ENCODE data around the gene DGCR2. TPM values are rescaled to one million over a fixed set of nuclear protein-coding genes. Genes with fewer than 3 reads are reported as not detected.

DGCR2 gene
- total and polyA plus RNA-seq, 10 of the 15 experiments (the other 5 are each of a cell fraction or from before 2014, with no cell fraction given) = 0.19 to 28.4 (median 16.0) TPM

DNA sequence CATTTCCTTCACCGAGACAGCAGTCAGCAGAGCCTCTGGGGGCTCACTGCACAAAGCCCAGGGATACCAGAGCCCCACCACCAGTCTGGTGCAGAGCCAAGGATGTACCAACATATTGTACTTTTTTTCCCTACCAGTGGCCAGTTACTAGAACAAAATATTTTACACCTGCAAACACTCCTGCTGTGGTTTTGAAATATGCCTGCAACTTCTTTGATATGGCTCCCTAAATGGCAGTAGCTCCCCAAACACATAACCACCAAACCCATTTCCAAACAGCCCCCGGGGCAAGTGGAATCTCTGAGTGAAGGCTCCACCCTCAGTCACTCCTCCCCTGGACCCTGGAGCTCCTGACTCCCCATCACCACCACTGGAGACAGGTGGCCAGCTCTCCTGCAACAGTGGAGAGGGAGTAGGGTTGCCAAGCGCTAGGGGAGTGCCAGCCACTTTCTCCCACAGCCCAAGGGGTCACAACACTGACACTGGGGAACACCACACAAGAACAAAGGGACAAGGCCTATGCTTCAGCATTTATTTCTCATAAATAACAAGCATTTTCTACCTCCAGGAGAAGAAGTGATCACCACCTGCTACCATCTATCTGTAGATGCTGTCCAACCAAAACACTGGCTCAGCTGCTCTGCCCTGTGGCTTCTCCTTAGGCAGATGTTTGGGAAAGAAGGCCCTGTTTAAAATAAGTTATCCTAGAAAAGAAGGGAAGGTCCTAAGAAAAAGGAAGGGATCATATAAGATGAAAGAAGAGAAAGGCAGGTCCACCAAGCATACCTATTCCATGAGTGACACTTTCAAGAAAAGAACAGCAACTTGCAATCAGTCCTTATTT lies 15.1 kb downstream of the DGCR2 start (continued):
- TF ChIP-seq, protein P1, sequence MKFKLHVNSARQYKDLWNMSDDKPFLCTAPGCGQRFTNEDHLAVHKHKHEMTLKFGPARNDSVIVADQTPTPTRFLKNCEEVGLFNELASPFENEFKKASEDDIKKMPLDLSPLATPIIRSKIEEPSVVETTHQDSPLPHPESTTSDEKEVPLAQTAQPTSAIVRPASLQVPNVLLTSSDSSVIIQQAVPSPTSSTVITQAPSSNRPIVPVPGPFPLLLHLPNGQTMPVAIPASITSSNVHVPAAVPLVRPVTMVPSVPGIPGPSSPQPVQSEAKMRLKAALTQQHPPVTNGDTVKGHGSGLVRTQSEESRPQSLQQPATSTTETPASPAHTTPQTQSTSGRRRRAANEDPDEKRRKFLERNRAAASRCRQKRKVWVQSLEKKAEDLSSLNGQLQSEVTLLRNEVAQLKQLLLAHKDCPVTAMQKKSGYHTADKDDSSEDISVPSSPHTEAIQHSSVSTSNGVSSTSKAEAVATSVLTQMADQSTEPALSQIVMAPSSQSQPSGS (IDR thresholded peaks at IDR 0.05; ENCODE audit: low read length) = no peak

DNA sequence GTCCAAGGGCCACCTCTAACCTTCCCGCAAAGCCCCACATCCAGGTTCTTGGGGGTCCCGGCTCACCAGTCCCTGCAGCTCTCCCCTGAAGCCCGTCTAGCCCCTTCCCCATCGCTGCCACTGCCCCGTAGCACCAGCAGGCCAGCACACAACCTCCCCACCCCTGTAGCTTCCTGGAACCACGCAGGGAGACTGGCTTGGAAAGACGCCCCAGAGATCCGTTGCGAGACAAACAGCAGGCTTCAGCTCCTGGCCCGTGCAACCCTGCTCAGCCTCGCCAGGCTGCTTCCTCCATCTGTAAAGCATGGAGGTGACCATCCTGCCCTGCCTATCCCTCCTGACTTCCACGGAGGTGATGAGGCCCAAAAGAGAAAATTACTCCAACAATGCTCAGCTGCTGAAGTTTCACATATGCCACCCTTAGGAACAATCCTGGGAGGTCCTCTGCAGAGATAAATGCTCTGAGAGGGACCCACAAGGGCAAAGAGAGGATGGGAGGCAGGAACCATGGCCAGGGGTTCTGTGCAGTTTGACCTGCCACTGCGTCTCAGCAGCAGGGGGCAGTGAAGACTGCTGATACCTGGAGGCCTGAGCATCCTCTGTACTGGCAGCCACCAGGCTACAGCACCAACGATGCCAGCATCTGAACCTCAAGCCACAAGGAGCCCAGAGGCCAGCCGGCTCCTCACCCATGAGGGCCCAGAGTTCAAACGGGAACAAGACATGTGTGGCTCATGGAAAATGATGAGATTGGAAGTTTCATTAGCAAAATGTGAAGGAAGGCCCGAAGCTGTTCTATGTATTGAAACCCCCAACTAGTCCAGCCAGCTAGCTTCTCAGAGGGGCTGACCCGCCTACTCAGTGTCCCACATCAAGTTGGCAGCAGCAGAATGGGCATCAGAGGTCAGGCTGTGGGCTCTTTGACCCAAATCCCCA lies 16.1 kb downstream of the DGCR2 start:
- ChIA-PET SMC1A (ENCODE audit: uncharacterized antibody, unreplicated experiment) (interaction anchor here (2.8 kb wide), 1 partner anchor 12 kb away, joined by 14 read pairs; no protein-coding TSS in a partner anchor), POLR2A (no interaction called here), RAD21 (ENCODE audit: unreplicated experiment) (interaction anchor here (1.0 kb wide), 1 partner anchor 13 kb away, joined by 3 read pairs; no protein-coding TSS in a partner anchor), CTCF (interaction anchor here (0.6 to 1.0 kb wide), 4 partner anchors 10 to 340 kb away, joined by 3 read pairs; no protein-coding TSS in a partner anchor)
- peak; percentile 66 for ATAC-seq
- H3K4me1 ChIP-seq (ENCODE audit: control insufficient read depth, insufficient read depth, low read length) = peaks cover 12% of the 10 kb centered on the region
- FAIRE-seq = no peak
- no TSS peak for BruUV-seq (replicated peaks)
- peak; percentile 42 for TF ChIP-seq RAD21 (IDR thresholded peaks at IDR 0.05; ENCODE audit: insufficient read depth, low read depth, low read length)
- TF ChIP-seq SIX5 (IDR thresholded peaks at IDR 0.05; ENCODE audit: low read depth, low read length, severe bottlenecking) = no peak
- TF ChIP-seq, protein P2, sequence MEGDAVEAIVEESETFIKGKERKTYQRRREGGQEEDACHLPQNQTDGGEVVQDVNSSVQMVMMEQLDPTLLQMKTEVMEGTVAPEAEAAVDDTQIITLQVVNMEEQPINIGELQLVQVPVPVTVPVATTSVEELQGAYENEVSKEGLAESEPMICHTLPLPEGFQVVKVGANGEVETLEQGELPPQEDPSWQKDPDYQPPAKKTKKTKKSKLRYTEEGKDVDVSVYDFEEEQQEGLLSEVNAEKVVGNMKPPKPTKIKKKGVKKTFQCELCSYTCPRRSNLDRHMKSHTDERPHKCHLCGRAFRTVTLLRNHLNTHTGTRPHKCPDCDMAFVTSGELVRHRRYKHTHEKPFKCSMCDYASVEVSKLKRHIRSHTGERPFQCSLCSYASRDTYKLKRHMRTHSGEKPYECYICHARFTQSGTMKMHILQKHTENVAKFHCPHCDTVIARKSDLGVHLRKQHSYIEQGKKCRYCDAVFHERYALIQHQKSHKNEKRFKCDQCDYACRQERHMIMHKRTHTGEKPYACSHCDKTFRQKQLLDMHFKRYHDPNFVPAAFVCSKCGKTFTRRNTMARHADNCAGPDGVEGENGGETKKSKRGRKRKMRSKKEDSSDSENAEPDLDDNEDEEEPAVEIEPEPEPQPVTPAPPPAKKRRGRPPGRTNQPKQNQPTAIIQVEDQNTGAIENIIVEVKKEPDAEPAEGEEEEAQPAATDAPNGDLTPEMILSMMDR (IDR thresholded peaks at IDR 0.05 in 2 of 3, conservative IDR thresholded peaks at IDR 0.05 in 1 of 3; ENCODE audit: control insufficient read depth in 2 of 3, extremely low read depth in 1 of 3, insufficient read depth in 1 of 3, low read depth in 3 of 3, low read length in 3 of 3) = peak; percentile 34 to 47 (median 43); a peak in 3 of 6 replicates
- H3K27ac ChIP-seq (ENCODE audit: control insufficient read depth, insufficient read depth) = no peak overlapping the region
- no peaks in the 10 kb centered on the region for H3K27me3 ChIP-seq (replicated peaks in 1 of 2; ENCODE audit: control insufficient read depth in 2 of 2, insufficient read depth in 2 of 2, low read length in 1 of 2)
- H3K4me2 ChIP-seq (ENCODE audit: control insufficient read depth, insufficient read depth) = no peak overlapping the region
- no peak overlapping the region for H3K9ac ChIP-seq (ENCODE audit: control insufficient read depth, insufficient read depth, low read length)
- H3K36me3 ChIP-seq (ENCODE audit: control insufficient read depth in 2 of 2, insufficient read depth in 2 of 2, low read length in 1 of 2) = peaks cover 0 to 5% of the 10 kb centered on the region in 2 experiments; a peak in 1 of 4 replicates
- no peak overlapping the region for H3K4me3 ChIP-seq
- H3K79me2 ChIP-seq (ENCODE audit: control insufficient read depth, insufficient read depth, low read length) = peaks cover 51% of the 10 kb centered on the region
- intact Hi-C loops (cut with micrococcal nuclease; ENCODE audit: unreplicated experiment) (no loop called here), in situ Hi-C loops (cut with MboI) (no loop called here)
- DNase-seq (ENCODE audit: low read depth, low spot score) = no peak
- no peaks in the 10 kb centered on the region; the same call in 1 of the 2 replicates for H4K20me1 ChIP-seq (ENCODE audit: control insufficient read depth, insufficient read depth)
- no peak overlapping the region for H2AFZ ChIP-seq (ENCODE audit: control insufficient read depth, low read depth, low read length)
- WGBS (ENCODE audit: insufficient coverage, insufficient replicate concordance, low lambda C conversion rate, missing lambda C conversion rate) = 77% methylated on average over 18 of the region's 18 CpGs
- no peaks in the 10 kb centered on the region for H3K9me3 ChIP-seq (replicated peaks; ENCODE audit: control insufficient read depth, insufficient read depth, low read length)
